Middle frontal gyrus (tissue), 1 donor: ENCODE measurements around the gene SLC15A2.

Source experiments
- DNase-seq: peaks from one replicate; pipeline ENCODE4 v3.0.0-alpha.2; 2015; ENCODE audit warnings: low spot score; ENCODE audit errors: extremely low spot score

Gene SLC15A2

GRCh38 chr3:121979734-121980449 lies 85.7 kb downstream of the SLC15A2 start:
- DNase-seq, result no peak

- DNase-seq, result no peak
Observed at GRCh38 chr3:121980450-121980796, 86.2 kb downstream of the SLC15A2 start.

- DNase-seq, result no peak
Observed at GRCh38 chr3:121981473-121981872, 87.3 kb downstream of the SLC15A2 start.

GRCh38 chr3:121985846-121986245 lies 91.6 kb downstream of the SLC15A2 start:
- no peak for DNase-seq

- no peak for DNase-seq
Observed at GRCh38 chr3:121988146-121988545, 93.9 kb downstream of the SLC15A2 start.

GRCh38 chr3:121989943-121990342 lies 95.7 kb downstream of the SLC15A2 start:
- no peak for DNase-seq

- no peak for DNase-seq
Observed at GRCh38 chr3:121992601-121993560, 98.7 kb downstream of the SLC15A2 start.
